ENCODE results near the gene CKMT1B. TPM values are rescaled to one million over a fixed set of nuclear protein-coding genes. Genes with fewer than 3 reads are reported as not detected.
"Not testable (repeated sequence)": the region's sequence is repeated elsewhere in the genome, so short reads cannot be mapped to it uniquely, and the experiment has no call there.

CKMT1B gene
- 2.2 and 2.8 TPM in 2 replicates for total RNA-seq (2011; cell fraction: chromatin; rRNA removed; ENCODE audit: low replicate concordance)
- 2.5 and 3.5 TPM in 2 replicates for total RNA-seq (2011; cell fraction: nucleolus; rRNA removed)
- 2.4 and 4.4 TPM in 2 replicates for total RNA-seq (2011; cell fraction: nucleoplasm; rRNA removed)
- 4.3 and 4.8 TPM in 2 replicates for total RNA-seq (2014; rRNA removed)
- 3.3 and 4.3 TPM in 2 replicates for total RNA-seq (2014; rRNA removed; fragmentation: Illumina TruSeq; extraction: Trizol)
- total RNA-seq (2015; rRNA removed; fragmentation: Illumina TruSeq; extraction: Trizol), result 3.2 and 4.8 TPM in 2 replicates
- 5.5 and 8.7 TPM in 2 replicates for total RNA-seq (2021)
- 2.5 and 4.1 TPM in 2 replicates for polyA plus RNA-seq (2011; rRNA removed)
- polyA plus RNA-seq (2011; cell fraction: cytosol; rRNA removed), result 2.1 and 30.9 TPM in 2 replicates
- polyA plus RNA-seq (2011; cell fraction: nucleus; rRNA removed), result 5.4 and 27.9 TPM in 2 replicates
- polyA plus RNA-seq (2012), result 2.7 and 8.0 TPM in 2 replicates
- polyA plus RNA-seq (2014; fragmentation: Illumina TruSeq; extraction: Trizol), result 10.6 and 17.0 TPM in 2 replicates
- polyA plus RNA-seq (2014; fragmentation: Nextera tagmentation; extraction: Ambion mirVana), result 1 to 10 TPM; 5.0 to 10.0 TPM
- 6.0 and 7.3 TPM in 2 replicates for polyA plus RNA-seq (2014; rRNA removed)
- 0.93 and 4.0 TPM in 2 replicates for polyA minus RNA-seq (2011; rRNA and poly(A)+ RNA removed)
- polyA minus RNA-seq (2011; cell fraction: cytosol; rRNA and poly(A)+ RNA removed), result 3.2 and 5.2 TPM in 2 replicates
- polyA minus RNA-seq (2011; cell fraction: nucleus; rRNA and poly(A)+ RNA removed), result 2.4 and 3.1 TPM in 2 replicates
- percentile 35 among the genes with signal in this experiment for Bru-seq, nascent RNA
- percentile 26 among the genes with signal in this experiment for BruChase-seq, experiment 1, labeled RNA remaining after a 2-hour chase
- BruChase-seq, experiment 2, labeled RNA remaining after a 6-hour chase, result percentile 32 among the genes with signal in this experiment
- long read RNA-seq, experiment 1, transcript CKMT1B-207 (9 exons, 1,747 nt), result major isoform, 7 of 21 reads
- long read RNA-seq, experiment 1, partial matches to known transcripts, result 7 of 21 reads
- long read RNA-seq, experiment 1, other reads (novel, unspliced or antisense), result 4 of 21 reads
- long read RNA-seq, experiment 2, transcript CKMT1B-207 (9 exons, 1,747 nt), result major isoform, 6 of 16 reads
- long read RNA-seq, experiment 2, partial matches to known transcripts, result 2 of 16 reads
- long read RNA-seq, experiment 2, other reads (novel, unspliced or antisense), result 4 of 16 reads
- long read RNA-seq, experiment 3, transcript CKMT1B-201 (10 exons, 1,779 nt), result major isoform, 6 of 8 reads
- long read RNA-seq, experiment 3, partial matches to known transcripts, result 0 of 8 reads
- long read RNA-seq, experiment 3, other reads (novel, unspliced or antisense), result 1 of 8 reads

DNA sequence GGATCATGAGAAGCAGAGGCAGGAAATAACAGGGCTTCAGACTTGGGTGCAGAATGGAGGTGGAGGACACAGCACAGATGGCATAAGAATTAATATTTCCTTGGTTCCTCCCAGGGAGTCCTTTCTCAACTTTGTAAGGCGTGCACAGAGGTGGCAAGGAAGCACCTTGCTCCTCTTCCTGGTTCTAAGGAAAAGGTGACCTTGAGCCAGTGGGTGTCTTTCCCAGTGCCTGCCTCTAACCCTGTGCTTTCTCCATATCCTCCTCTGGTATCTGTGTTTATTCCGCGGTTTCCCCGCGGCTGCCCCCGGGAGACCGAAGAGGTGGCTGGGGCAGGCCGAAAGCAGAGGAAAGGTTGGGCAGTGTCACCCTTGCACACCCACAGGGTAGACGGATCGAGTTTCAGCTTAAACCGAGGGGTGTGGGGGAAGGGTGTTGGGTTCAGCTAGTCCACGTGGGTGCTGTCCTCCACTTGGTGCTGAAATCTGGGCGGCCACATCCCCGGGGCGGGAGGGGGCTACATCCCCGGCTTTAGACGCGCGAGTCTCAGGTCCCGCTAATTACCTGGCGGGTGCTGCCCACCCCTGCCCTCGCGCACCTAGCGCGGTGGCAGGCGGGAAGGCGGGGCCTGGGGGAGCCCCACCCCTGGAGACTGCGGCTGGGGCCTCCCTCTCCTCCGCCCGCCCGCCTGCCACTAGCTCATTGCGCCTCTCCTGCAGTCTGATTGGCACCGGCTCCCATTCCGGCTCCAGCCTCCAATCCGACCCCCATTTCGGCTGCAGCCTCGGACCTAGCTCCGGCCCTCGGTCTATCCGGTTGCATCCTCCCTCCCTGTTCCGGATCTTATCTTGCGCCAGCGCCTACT lies at the start of gene CKMT1B:
CKMT1B (plus strand) TSS at position 700 of the 863 bp plus-strand sequence. CDS start 192 bp downstream, outside the sequence.
- WGBS (ENCODE audit: insufficient coverage, low coverage, missing lambda C conversion rate), result no CpG with 5 or more reads among the region's 43 CpGs
- H3K36me3 ChIP-seq (ENCODE audit: control insufficient read depth, insufficient read depth, low read length); DNase-seq (ENCODE audit: extremely low read depth in 1 of 4, low spot score in 3 of 4); H2AFZ ChIP-seq (ENCODE audit: low read depth, low read length); POLR2A ChIA-PET; H3K79me2 ChIP-seq (ENCODE audit: control insufficient read depth, insufficient read depth, low read length); CTCF ChIA-PET (ENCODE audit: low intra/inter-chr PET ratio); H3K4me1 ChIP-seq (replicated peaks in 1 of 2; ENCODE audit: control insufficient read depth in 2 of 2, insufficient read depth in 2 of 2, low read length in 2 of 2); H3K4me3 ChIP-seq; H3K9me1 ChIP-seq (ENCODE audit: control insufficient read depth, insufficient read depth, low read length); H4K20me1 ChIP-seq (replicated peaks; ENCODE audit: control insufficient read depth, insufficient read depth, low read length); H3K27ac ChIP-seq (ENCODE audit: extremely low read depth, low read depth, low read length); H3K9me3 ChIP-seq (replicated peaks; ENCODE audit: control insufficient read depth, insufficient read depth, low read depth, low read length); H3K27me3 ChIP-seq (ENCODE audit: control insufficient read depth in 2 of 2, insufficient read depth in 2 of 2, low read length in 2 of 2); intact Hi-C loops (cut with micrococcal nuclease); H3K4me2 ChIP-seq (ENCODE audit: insufficient read depth, low read length); H3K9ac ChIP-seq (ENCODE audit: insufficient read depth in 1 of 2, low read depth in 2 of 2, low read length in 2 of 2): not testable (repeated sequence)
- in situ Hi-C loops (cut with MboI), result loop anchor here (25.0 kb wide), 1 partner anchor 156 kb away; no protein-coding TSS in a partner anchor
- FAIRE-seq (peak; percentile 93), ATAC-seq (peak; percentile 80)
- TSS peak; percentile 91 for BruUV-seq (replicated peaks)
